ENCODE results near the gene SECTM1. TPM values are rescaled to one million over a fixed set of nuclear protein-coding genes. Genes with fewer than 3 reads are reported as not detected.
A peak's percentile ranks its signal among the peaks of the same experiment; 100 is the strongest.

The SECTM1 gene
- total RNA-seq, 2 donors from 2014 or later = 29.1 to 76.3 TPM

- intact Hi-C loops (cut with DNase I) = loop anchor here (10.0 kb wide), 1 partner anchor 411 kb away; no protein-coding TSS in a partner anchor
- TF ChIP-seq CTCF (IDR thresholded peaks at IDR 0.05) = no peak
- H3K36me3 ChIP-seq = no peaks in the 10 kb centered on the region
- no peaks in the 10 kb centered on the region for H3K9me3 ChIP-seq
- peaks cover 4% of the 10 kb centered on the region for H3K4me1 ChIP-seq
- peaks cover 3% of the 10 kb centered on the region for H3K27me3 ChIP-seq
- no peak overlapping the region for H3K9ac ChIP-seq (ENCODE audit: low read depth in 2 of 2, low read length in 2 of 2)
- H3K4me3 ChIP-seq = no peak overlapping the region
- DNase-seq = no peak
- no peak overlapping the region for H3K27ac ChIP-seq
Measured at GRCh38 chr17:82353484-82353883, 19.9 kb upstream of the SECTM1 start.

- Histone ChIP-seq H3K27me3 (peaks cover 3% of the 10 kb centered on the region), H3K4me1 (peaks cover 4% of the 10 kb centered on the region), H3K4me3 (no peak overlapping the region), H3K27ac (no peak overlapping the region), H3K36me3 (no peaks in the 10 kb centered on the region), H3K9me3 (no peaks in the 10 kb centered on the region), H3K9ac (ENCODE audit: low read depth in 2 of 2, low read length in 2 of 2) (no peak overlapping the region)
- TF ChIP-seq CTCF (IDR thresholded peaks at IDR 0.05) = peak; percentile 93
- intact Hi-C loops (cut with DNase I) = loop anchor here (1.0 to 10.0 kb wide), 2 partner anchors 62 to 413 kb away; no protein-coding TSS in a partner anchor
- DNase-seq = peak; percentile 86
Measured at GRCh38 chr17:82351713-82352488, 18.3 kb upstream of the SECTM1 start.

- H3K27me3 ChIP-seq = no peaks in the 10 kb centered on the region
- H3K9me3 ChIP-seq = no peaks in the 10 kb centered on the region
- H3K4me1 ChIP-seq = peaks cover 4% of the 10 kb centered on the region
- intact Hi-C loops (cut with DNase I) = loop anchor here (1.0 to 10.0 kb wide), 2 partner anchors 63 to 414 kb away; no protein-coding TSS in a partner anchor
- no peak overlapping the region for H3K4me3 ChIP-seq
- H3K27ac ChIP-seq = no peak overlapping the region
- DNase-seq = no peak
- no peak for TF ChIP-seq CTCF (IDR thresholded peaks at IDR 0.05)
- H3K9ac ChIP-seq (ENCODE audit: low read depth in 2 of 2, low read length in 2 of 2) = no peak overlapping the region
- H3K36me3 ChIP-seq = no peaks in the 10 kb centered on the region
Measured at GRCh38 chr17:82351254-82351712, 17.7 kb upstream of the SECTM1 start.

- H3K27me3 ChIP-seq = no peaks in the 10 kb centered on the region
Measured at GRCh38 chr17:82350182-82351030, 16.8 kb upstream of the SECTM1 start.

More at GRCh38 chr17:82350182-82351030, 16.8 kb upstream of the SECTM1 start:
- no peak for DNase-seq
- no peak overlapping the region for H3K27ac ChIP-seq
- H3K4me1 ChIP-seq = peaks cover 4% of the 10 kb centered on the region
- no peak overlapping the region for H3K9ac ChIP-seq (ENCODE audit: low read depth in 2 of 2, low read length in 2 of 2)
- H3K9me3 ChIP-seq = no peaks in the 10 kb centered on the region
- intact Hi-C loops (cut with DNase I) = loop anchor here (1.0 to 10.0 kb wide), 2 partner anchors 64 to 414 kb away; no protein-coding TSS in a partner anchor
- H3K36me3 ChIP-seq = no peaks in the 10 kb centered on the region
- H3K4me3 ChIP-seq = no peak overlapping the region
- TF ChIP-seq CTCF (IDR thresholded peaks at IDR 0.05) = no peak

All from colonic mucosa (tissue), 4 donors.